Pons (tissue), 1 donor: ENCODE results near the gene ZXDC.
A peak's percentile ranks its signal among the peaks of the same experiment; 100 is the strongest.

ENCODE experiments used
- DNase-seq: peaks from one replicate; pipeline ENCODE4 v3.0.0-alpha.2; 2016; ENCODE audit warnings: low spot score

The ZXDC gene

GRCh38 chr3:126452213-126452612 lies 23.5 kb downstream of the ZXDC start:
- no peak for DNase-seq

GRCh38 chr3:126451511-126451910 lies 24.2 kb downstream of the ZXDC start:
- no peak for DNase-seq

GRCh38 chr3:126450744-126451143 lies 24.9 kb downstream of the ZXDC start:
- no peak for DNase-seq

- DNase-seq: no peak
These were observed 25.5 kb downstream of the ZXDC start for GRCh38 chr3:126450219-126450618.

GRCh38 chr3:126449621-126450051 lies 26.1 kb downstream of the ZXDC start:
- DNase-seq: no peak

DNA sequence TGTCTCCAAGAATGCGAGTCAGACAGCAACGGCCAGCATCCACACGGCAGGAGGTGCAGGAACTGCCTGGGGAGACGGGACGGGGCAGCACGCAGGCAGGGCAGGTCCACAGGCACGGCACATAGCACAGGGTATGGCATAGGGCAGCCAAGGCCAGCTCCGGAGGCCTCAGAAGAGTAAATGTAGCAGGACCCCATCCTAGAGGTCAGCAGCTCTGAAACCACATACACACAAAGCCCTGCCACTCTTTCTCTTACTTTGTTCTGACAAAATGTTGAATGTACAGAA lies 26.9 kb downstream of the ZXDC start:
- DNase-seq: no peak

- DNase-seq: no peak
These were observed 27.4 kb downstream of the ZXDC start for GRCh38 chr3:126448136-126448892.

DNA sequence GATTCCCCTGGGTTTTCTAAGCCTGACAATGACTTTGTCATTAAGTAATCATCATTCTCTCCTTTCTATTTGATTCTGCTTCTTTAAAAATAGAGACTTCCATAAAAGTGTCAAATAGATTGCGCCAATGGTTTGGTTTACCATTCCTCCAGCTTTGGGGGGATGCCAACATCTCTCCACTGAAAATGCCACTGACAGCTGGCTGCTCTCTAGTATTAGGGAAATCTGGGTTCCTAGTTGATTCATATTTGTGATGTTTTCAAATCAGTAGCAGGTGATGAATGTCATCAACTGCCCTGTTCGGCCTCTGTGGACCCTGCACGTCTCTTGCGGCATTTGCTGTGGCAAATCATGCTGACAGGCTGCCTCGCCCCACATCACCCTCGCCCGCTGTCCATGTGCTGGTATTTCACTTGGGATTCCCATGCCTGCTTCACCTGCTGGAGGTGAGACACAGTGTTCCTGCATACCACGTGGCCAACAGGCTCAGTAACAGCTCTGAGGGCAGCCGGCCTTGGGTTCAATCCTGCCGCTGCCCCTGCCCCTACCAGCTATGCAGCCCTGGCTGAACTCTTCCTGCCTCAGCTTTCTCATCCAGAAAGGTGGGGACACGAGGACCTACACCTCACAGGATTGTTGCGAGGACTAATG lies 28.1 kb downstream of the ZXDC start:
- no peak for DNase-seq

DNA sequence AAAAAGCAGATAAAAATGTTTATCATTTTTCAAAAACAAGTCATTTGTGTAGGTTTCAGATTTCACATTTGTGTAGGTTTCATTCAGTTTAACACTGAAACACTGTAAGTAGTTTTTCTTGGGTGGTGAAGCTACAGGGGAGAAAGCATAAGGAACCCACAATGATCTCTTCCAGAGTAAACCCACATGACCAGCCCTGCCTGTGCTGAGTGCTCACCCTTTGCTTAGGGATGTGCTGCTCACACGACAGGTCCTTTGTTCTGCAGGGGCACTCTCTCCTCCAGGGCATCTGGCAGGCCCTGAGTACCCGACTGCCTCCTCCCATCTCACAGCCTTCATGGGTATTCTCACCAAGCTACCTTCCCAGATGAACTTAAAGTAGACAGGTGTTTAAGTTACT lies 28.9 kb downstream of the ZXDC start:
- no peak for DNase-seq

GRCh38 chr3:126446301-126446700 lies 29.4 kb downstream of the ZXDC start:
- no peak for DNase-seq

DNA sequence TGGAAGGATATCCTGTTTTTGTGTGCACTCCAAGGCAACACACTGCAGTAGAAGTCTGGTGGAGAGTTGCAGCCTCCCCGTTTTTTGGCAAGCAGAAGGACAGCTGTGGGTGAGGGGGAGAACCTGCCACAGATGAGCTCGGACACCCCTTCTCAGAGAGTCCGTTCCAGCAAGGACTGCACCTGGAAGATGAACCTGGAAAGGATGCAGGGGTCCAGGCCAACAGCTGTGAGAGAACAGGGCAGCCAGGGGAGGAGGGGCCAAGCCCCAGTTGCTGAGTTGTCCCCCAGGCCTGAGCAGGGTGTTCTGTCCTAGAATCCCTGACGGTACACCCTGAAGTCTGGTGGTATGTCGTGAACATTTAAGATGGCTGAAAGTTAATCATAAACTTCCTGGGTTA lies 30.2 kb downstream of the ZXDC start:
- no peak for DNase-seq

GRCh38 chr3:126442856-126443242 lies 32.8 kb downstream of the ZXDC start:
- no peak for DNase-seq

DNA sequence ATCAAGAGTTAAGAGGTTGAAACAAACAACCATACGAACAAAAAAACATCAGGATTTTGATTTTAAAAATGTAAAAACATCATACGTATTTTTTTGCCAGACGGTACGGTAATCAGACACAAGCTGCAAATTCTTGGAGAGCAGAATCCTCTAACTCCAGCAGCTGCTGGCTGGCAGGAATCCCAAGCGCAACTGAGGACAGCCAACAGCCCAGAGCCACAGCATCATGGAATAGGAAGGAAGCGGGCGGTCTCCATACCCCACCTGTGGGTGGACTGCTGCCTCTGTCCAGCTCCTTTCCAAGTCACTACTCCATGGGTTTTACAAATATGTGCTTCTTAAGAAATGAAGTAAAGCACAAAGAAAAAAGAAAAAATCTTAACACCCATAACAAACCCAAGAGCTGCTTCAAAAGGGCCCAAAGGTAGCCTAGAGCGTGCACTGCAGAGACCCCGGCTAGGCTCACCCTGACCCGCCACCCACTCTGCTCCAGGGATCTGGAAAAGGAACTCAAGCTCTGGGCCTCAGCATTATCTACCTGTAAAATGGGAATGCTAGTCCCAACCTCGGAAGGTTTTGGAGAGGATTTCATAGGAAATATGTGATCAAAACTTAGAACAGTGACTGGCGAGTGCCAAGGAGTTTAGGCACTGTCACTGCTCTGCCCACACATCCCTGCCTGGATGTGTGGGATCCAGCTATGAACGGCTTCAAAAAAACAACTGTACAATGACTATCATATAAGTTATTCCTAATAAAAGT lies 33.4 kb downstream of the ZXDC start:
- peak; percentile 4 for DNase-seq

DNA sequence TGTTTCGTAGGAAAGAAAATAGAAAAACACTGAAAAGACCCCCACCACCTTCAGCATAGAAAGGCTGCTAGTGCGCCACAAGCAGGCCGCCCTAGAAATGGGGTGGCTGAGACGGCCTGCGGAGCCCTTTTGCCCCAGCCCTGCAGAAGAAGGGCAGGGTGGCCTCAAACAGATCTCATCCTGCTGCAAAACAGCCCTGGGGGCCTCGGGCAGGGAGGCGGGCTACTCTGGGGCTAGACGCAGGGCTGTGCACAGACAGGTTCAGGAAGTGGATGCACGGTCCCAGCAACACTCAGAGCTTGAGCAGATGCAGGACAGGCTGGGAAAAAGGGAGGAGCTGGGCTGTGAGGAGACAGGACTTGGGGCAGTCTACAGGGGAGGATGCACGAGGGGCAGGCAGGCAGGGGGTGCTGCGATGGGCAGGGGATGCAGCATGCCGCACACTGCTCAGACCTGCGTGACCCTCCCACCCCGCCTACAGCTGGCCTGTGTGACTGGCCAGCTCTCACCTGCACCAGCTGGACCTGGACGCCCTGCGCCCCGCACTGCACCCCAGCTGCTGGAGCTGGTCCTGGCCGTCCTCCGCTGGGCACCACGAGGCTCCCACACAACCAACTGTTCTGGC lies 34.3 kb downstream of the ZXDC start:
- no peak for DNase-seq

DNA sequence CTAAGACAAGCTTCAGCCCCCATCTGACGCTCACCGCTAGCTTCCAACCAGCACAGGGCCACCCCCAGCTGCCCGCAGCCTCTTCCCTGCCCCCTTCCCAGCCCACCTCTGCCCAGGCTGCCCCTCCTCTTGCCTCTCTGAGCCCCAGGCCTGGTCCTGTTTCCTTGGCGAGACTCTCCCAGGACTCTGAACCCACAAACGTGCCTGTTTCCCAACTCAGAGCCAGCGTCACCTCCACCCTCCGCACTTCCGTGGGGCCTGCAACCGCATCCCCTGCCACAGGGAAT lies 35.0 kb downstream of the ZXDC start:
- DNase-seq: no peak

- no peak for DNase-seq
These were observed 35.6 kb downstream of the ZXDC start for GRCh38 chr3:126439968-126440708.

- no peak for DNase-seq
These were observed 36.2 kb downstream of the ZXDC start for GRCh38 chr3:126439346-126439967.

GRCh38 chr3:126438746-126439145 lies 36.9 kb downstream of the ZXDC start:
- no peak for DNase-seq

- DNase-seq: no peak
These were observed 37.5 kb downstream of the ZXDC start for GRCh38 chr3:126438186-126438585.

DNA sequence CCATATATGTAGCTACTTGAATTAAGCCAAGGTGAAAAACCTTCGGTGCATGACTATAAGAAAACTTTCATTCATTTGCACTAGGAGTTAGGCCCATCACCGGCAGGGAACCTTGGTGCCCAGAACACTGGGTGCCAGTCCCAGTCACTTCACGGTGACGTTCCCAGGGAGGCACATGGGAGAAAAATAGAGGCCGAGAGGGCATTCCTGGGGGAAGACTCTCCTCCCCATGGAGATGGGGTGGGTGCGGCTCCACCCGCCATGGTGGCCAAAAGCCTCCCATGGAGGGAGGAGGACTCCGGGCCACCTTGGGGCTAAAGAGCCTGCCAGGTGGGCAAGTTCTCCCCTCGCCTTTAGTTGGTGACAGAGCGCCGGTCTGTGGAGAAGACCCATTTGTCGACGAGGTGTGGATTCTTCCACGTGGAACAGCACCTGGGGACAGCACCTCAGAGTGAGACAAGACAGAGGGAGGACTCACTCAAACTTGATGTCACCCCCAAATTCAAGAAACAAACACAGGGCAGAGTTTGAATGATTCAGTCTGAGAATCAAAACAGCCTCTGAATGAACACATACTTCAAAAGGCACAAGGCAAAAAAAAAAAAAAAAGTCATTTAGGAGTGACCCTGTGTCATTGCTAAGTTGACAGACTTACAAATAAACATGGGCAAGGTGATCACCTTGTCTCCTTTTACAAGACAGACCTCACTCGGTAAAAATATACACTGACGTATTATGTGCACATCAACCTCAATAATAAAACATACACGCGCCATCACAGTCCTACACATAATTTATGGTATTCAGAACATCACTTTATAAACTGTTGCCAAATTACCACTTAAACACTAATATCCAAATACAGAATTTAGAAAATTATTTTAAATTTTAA lies 38.6 kb downstream of the ZXDC start:
- no peak for DNase-seq
